ENCODE measurements around the gene APELA.

GRCh38 chr4:164894702-164895101 lies 17.7 kb downstream of the APELA start:
- no peak for TF ChIP-seq CTCF (IDR thresholded peaks at IDR 0.05; ENCODE audit: poor library complexity)
- TF ChIP-seq EZH2 (IDR thresholded peaks at IDR 0.05; ENCODE audit: borderline replicate concordance) = no peak
- TF ChIP-seq EZH2phosphoT487 (IDR thresholded peaks at IDR 0.05; ENCODE audit: low read depth, severe bottlenecking, unreplicated experiment) = no peak
